Measurements from ENCODE around the gene NBL1. TPM values are rescaled to one million over a fixed set of nuclear protein-coding genes. Genes with fewer than 3 reads are reported as not detected.
"Not testable (repeated sequence)": the region's sequence is repeated elsewhere in the genome, so short reads cannot be mapped to it uniquely, and the experiment has no call there.

NBL1 gene
- total RNA-seq, 3 donors from 2014 or later = 320 to 457 (median 426) TPM

- Histone ChIP-seq H3K9me3 (no peaks in the 10 kb centered on the region), H3K36me3 (ENCODE audit: low read depth) (no peaks in the 10 kb centered on the region), H3K4me3 (no peak overlapping the region), H3K4me1 (ENCODE audit: low read depth) (no peaks in the 10 kb centered on the region)
- intact Hi-C loops (cut with DNase I, micrococcal nuclease) = no loop called here
- ATAC-seq (no peak), DNase-seq (no peak)
- TF ChIP-seq CTCF (IDR thresholded peaks at IDR 0.05) = no peak
Observed at GRCh38 chr1:19630720-19631395, 13.3 kb upstream of the NBL1 start.

- no peak overlapping the region for H3K4me3 ChIP-seq
- intact Hi-C loops (cut with DNase I, micrococcal nuclease) = no loop called here
- no peak for TF ChIP-seq CTCF (IDR thresholded peaks at IDR 0.05)
- ATAC-seq (no peak), DNase-seq (no peak)
- H3K4me1 ChIP-seq (ENCODE audit: low read depth) = no peaks in the 10 kb centered on the region
- no peaks in the 10 kb centered on the region for H3K9me3 ChIP-seq
- H3K36me3 ChIP-seq (ENCODE audit: low read depth) = no peaks in the 10 kb centered on the region
Observed at GRCh38 chr1:19632211-19632610, 11.9 kb upstream of the NBL1 start.

GRCh38 chr1:19633106-19633505 is 11.0 kb upstream of the NBL1 start:
- TF ChIP-seq CTCF (IDR thresholded peaks at IDR 0.05) = no peak
- ATAC-seq (no peak), DNase-seq (no peak)
- no peaks in the 10 kb centered on the region for H3K36me3 ChIP-seq (ENCODE audit: low read depth)
- no peaks in the 10 kb centered on the region for H3K9me3 ChIP-seq
- no peak overlapping the region for H3K4me3 ChIP-seq
- intact Hi-C loops (cut with DNase I, micrococcal nuclease) = no loop called here
- H3K4me1 ChIP-seq (ENCODE audit: low read depth) = no peaks in the 10 kb centered on the region

- H3K36me3 ChIP-seq (ENCODE audit: low read depth); DNase-seq; intact Hi-C loops (cut with DNase I, micrococcal nuclease); H3K4me3 ChIP-seq; H3K9me3 ChIP-seq; H3K4me1 ChIP-seq (ENCODE audit: low read depth); ATAC-seq: not testable (repeated sequence)
Observed at GRCh38 chr1:19635064-19635463, 9.0 kb upstream of the NBL1 start.

- no peak for ATAC-seq
- Histone ChIP-seq H3K4me3 (no peak overlapping the region), H3K36me3 (ENCODE audit: low read depth) (no peaks in the 10 kb centered on the region), H3K9me3 (no peaks in the 10 kb centered on the region), H3K4me1 (ENCODE audit: low read depth) (peaks cover 13% of the 10 kb centered on the region)
- no peak for DNase-seq
- TF ChIP-seq CTCF (IDR thresholded peaks at IDR 0.05) = no peak
- intact Hi-C loops (cut with DNase I, micrococcal nuclease) = no loop called here
Observed at GRCh38 chr1:19635646-19636045, 8.5 kb upstream of the NBL1 start.

- no peak for ATAC-seq
- H3K9me3 ChIP-seq = no peaks in the 10 kb centered on the region
- H3K36me3 ChIP-seq (ENCODE audit: low read depth) = no peaks in the 10 kb centered on the region
- no peak overlapping the region for H3K4me3 ChIP-seq
- DNase-seq = no peak
- intact Hi-C loops (cut with DNase I, micrococcal nuclease) = no loop called here
- peaks cover 16% of the 10 kb centered on the region for H3K4me1 ChIP-seq (ENCODE audit: low read depth)
- TF ChIP-seq CTCF (IDR thresholded peaks at IDR 0.05) = no peak
Observed at GRCh38 chr1:19636065-19636464, 8.0 kb upstream of the NBL1 start.

- H3K36me3 ChIP-seq (ENCODE audit: low read depth); DNase-seq; intact Hi-C loops (cut with DNase I, micrococcal nuclease); ATAC-seq; H3K9me3 ChIP-seq; H3K4me3 ChIP-seq: not testable (repeated sequence)
- H3K4me1 ChIP-seq (ENCODE audit: low read depth) = peaks cover 20% of the 10 kb centered on the region
Observed at GRCh38 chr1:19636749-19637148, 7.4 kb upstream of the NBL1 start.
